Lower leg skin (tissue), 3 donors: Measurements from ENCODE around the gene RPL13.

Source experiments
- CTCF ChIP-seq, 3 donors: fragments of 450-650 bp; IDR thresholded peaks; one replicate each; pipeline ENCODE4 v1.5.1; 2016; ENCODE audit warnings: antibody characterized with exemption in 3 of 3, mild to moderate bottlenecking in 3 of 3, moderate library complexity in 2 of 3
- POLR2A ChIP-seq, 2 donors: fragments of 450-650 bp; IDR thresholded peaks; one replicate each; pipeline ENCODE4 v1.6.1; 2016 to 2017; ENCODE audit warnings: antibody characterized with exemption in 2 of 2, mild to moderate bottlenecking in 1 of 2, moderate library complexity in 1 of 2

DNA sequence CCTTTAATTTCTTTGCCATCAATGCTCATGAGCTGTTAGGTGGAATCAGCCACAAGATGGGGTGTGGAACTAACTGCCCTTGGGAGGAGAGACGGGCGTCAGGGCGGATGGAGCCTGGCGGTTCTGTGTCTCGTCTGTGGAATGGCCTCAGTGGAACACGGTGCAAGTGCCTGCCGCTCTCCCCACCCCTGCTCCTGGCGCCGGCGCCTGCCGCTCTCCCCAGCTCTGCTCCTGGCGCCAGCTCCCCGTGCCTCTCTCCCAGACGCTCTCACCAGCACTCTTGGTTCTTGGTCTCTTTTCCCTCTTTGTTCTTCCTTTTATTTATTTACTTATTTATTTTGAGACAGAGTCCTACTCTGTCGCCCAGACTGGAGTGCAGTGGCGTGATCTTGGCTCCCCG, 13.2 kb upstream of the RPL13 start:
- TF ChIP-seq CTCF (IDR thresholded peaks at IDR 0.05) (no peak), POLR2A (IDR thresholded peaks at IDR 0.05) (no peak)
